ENCODE data around the gene AHDC1. TPM values are rescaled to one million over a fixed set of nuclear protein-coding genes. Genes with fewer than 3 reads are reported as not detected.
"Not testable (repeated sequence)": the region's sequence is repeated elsewhere in the genome, so short reads cannot be mapped to it uniquely, and the experiment has no call there.

Gene AHDC1
- total and polyA plus RNA-seq, 10 of the 15 experiments (the other 5 are each of a cell fraction or from before 2014, with no cell fraction given), result 0.21 to 13.0 (median 1.4) TPM

- no peak for TF ChIP-seq PRDM15 (CRISPR knock-in tag; IDR thresholded peaks at IDR 0.05)
- TF ChIP-seq MLLT1 (IDR thresholded peaks at IDR 0.05), result no peak
Observed at GRCh38 chr1:27554293-27554692, 49.7 kb downstream of the AHDC1 start (continued).

- in situ Hi-C loops (cut with MboI); H3K79me2 ChIP-seq (ENCODE audit: control insufficient read depth, insufficient read depth, low read length); POLR2A ChIA-PET; H3K27me3 ChIP-seq (replicated peaks in 1 of 2; ENCODE audit: control insufficient read depth in 2 of 2, insufficient read depth in 2 of 2, low read length in 1 of 2); H3K9ac ChIP-seq (ENCODE audit: control insufficient read depth, insufficient read depth, low read length); DNase-seq (ENCODE audit: low read depth, low spot score); H3K27ac ChIP-seq (ENCODE audit: control insufficient read depth, insufficient read depth); FAIRE-seq; ATAC-seq; H3K4me3 ChIP-seq; H3K9me3 ChIP-seq (replicated peaks; ENCODE audit: control insufficient read depth, insufficient read depth, low read length); intact Hi-C loops (cut with micrococcal nuclease; ENCODE audit: unreplicated experiment); BruUV-seq (replicated peaks); H2AFZ ChIP-seq (ENCODE audit: control insufficient read depth, low read depth, low read length); H3K4me2 ChIP-seq (ENCODE audit: control insufficient read depth, insufficient read depth); H4K20me1 ChIP-seq (ENCODE audit: control insufficient read depth, insufficient read depth): not testable (repeated sequence)
- H3K36me3 ChIP-seq (ENCODE audit: control insufficient read depth in 2 of 2, insufficient read depth in 2 of 2, low read length in 1 of 2), result peaks cover 0 to 18% of the 10 kb centered on the region in 2 experiments; a peak in 2 of 4 replicates
- RAD21 ChIA-PET (ENCODE audit: unreplicated experiment), result interaction anchor here (3.6 to 6.8 kb wide), 2 partner anchors 49 to 138 kb away, joined by 25 to 181 read pairs; partner anchors contain the start of gene AHDC1
- CTCF ChIA-PET, result interaction anchor here (0.5 to 6.7 kb wide), 6 partner anchors 8 to 190 kb away, joined by 3 to 132 read pairs (median 4); partner anchors contain the start of gene AHDC1
- SMC1A ChIA-PET (ENCODE audit: uncharacterized antibody, unreplicated experiment), result interaction anchor here (1.1 to 5.8 kb wide), 4 partner anchors 47 to 124 kb away, joined by 3 to 70 read pairs (median 4); partner anchors contain the start of gene AHDC1
- H3K4me1 ChIP-seq (ENCODE audit: control insufficient read depth, insufficient read depth, low read length), result peaks cover 16% of the 10 kb centered on the region
- WGBS (ENCODE audit: insufficient coverage, insufficient replicate concordance, low lambda C conversion rate, missing lambda C conversion rate), result 94% methylated on average over 7 of the region's 7 CpGs
Observed at GRCh38 chr1:27553823-27554222, 50.1 kb downstream of the AHDC1 start.
